Karpas-422 (cell line): ENCODE data around the gene ABLIM1. TPM values are rescaled to one million over a fixed set of nuclear protein-coding genes. Genes with fewer than 3 reads are reported as not detected.

Experiments
- DNase-seq: peaks from one replicate; pipeline ENCODE4 v3.0.0-alpha.2; 2015
- H2AFZ ChIP-seq: fragments of 200-600 bp; sonication (generic); 2 replicates; pipeline ENCODE4 v1.6.1; 2014; ENCODE audit warnings: antibody characterized with exemption, low read length, mixed read lengths
- H3K27ac ChIP-seq: fragments of 200-600 bp; sonication (generic); 2 replicates; pipeline ENCODE4 v1.5.1; 2014; ENCODE audit warnings: mild to moderate bottlenecking, low read length, moderate library complexity
- H3K27me3 ChIP-seq: fragments of 200-600 bp; sonication (generic); 2 replicates; pipeline ENCODE4 v1.6.1; 2014; ENCODE audit warnings: low read length, mixed read lengths
- H3K36me3 ChIP-seq: fragments of 200-600 bp; sonication (generic); 2 replicates; pipeline ENCODE4 v1.6.1; 2014; ENCODE audit warnings: low read length, mixed read lengths; ENCODE audit not compliant: insufficient read depth
- H3K4me1 ChIP-seq: fragments of 200-600 bp; sonication (generic); 2 replicates; pipeline ENCODE4 v1.6.1; 2014; ENCODE audit warnings: mild to moderate bottlenecking, low read length, mixed read lengths
- H3K4me2 ChIP-seq: fragments of 200-600 bp; sonication (generic); 2 replicates; pipeline ENCODE4 v1.6.1; 2014; ENCODE audit warnings: low read length, low read depth, mild to moderate bottlenecking; ENCODE audit not compliant: poor library complexity, severe bottlenecking
- H3K4me3 ChIP-seq: fragments of 200-600 bp; sonication (generic); 2 replicates; pipeline ENCODE4 v1.5.1; 2014; ENCODE audit warnings: mild to moderate bottlenecking, antibody characterized with exemption, low read length, mixed read lengths
- H3K79me2 ChIP-seq: fragments of 200-600 bp; sonication (generic); 2 replicates; pipeline ENCODE4 v1.6.1; 2014; ENCODE audit warnings: mild to moderate bottlenecking, low read length, mixed read lengths
- H3K9ac ChIP-seq: fragments of 200-600 bp; sonication (generic); 2 replicates; pipeline ENCODE4 v1.6.0; 2014; ENCODE audit warnings: low read length
- H3K9me2 ChIP-seq: fragments of 200-600 bp; sonication (generic), shearing (Covaris generic); replicated peaks from 2 replicates; pipeline ENCODE4 v1.6.0; 2014; ENCODE audit warnings: mild to moderate bottlenecking, low read length, moderate library complexity; ENCODE audit not compliant: insufficient read depth
- H3K9me3 ChIP-seq: fragments of 300-700, 200-600 bp; sonication (generic); 2 replicates; pipeline ENCODE4 v1.6.1; 2014; ENCODE audit warnings: low read length, mixed read lengths
- H4K20me1 ChIP-seq: fragments of 200-600 bp; sonication (generic); 2 replicates; pipeline ENCODE4 v1.6.1; 2014; ENCODE audit warnings: mild to moderate bottlenecking, antibody characterized with exemption, low read length, low read depth; ENCODE audit not compliant: insufficient read depth
- total RNA-seq: library from RNA; depleted of rRNA; stranded (reverse); fragments of >200 nt; shearing (Covaris generic); gene quantifications from 2 replicates; pipeline ENCODE4 v1.2.3, GENCODE V29; 2014; ENCODE audit warnings: low replicate concordance

The ABLIM1 gene
- total RNA-seq, 1 experiment from 2014 or later = 131 TPM

GRCh38 chr10:114584419-114584818, 73.7 kb downstream of the ABLIM1 start:
- no peak overlapping the region for H3K4me2 ChIP-seq
- H3K9me3 ChIP-seq = no peaks in the 10 kb centered on the region
- no peaks in the 10 kb centered on the region for H4K20me1 ChIP-seq
- H3K27me3 ChIP-seq = no peaks in the 10 kb centered on the region
- no peak overlapping the region for H2AFZ ChIP-seq
- no peaks in the 10 kb centered on the region for H3K79me2 ChIP-seq
- no peak overlapping the region for H3K27ac ChIP-seq
- no peaks in the 10 kb centered on the region for H3K9me2 ChIP-seq
- H3K36me3 ChIP-seq = no peaks in the 10 kb centered on the region
- no peaks in the 10 kb centered on the region for H3K4me1 ChIP-seq
- no peak overlapping the region for H3K4me3 ChIP-seq
- no peak overlapping the region for H3K9ac ChIP-seq
- no peak for DNase-seq

- no peak overlapping the region for H3K4me3 ChIP-seq
- H3K9me3 ChIP-seq = no peaks in the 10 kb centered on the region
- no peak overlapping the region for H3K9ac ChIP-seq
- H3K27me3 ChIP-seq = no peaks in the 10 kb centered on the region
- H3K9me2 ChIP-seq = no peaks in the 10 kb centered on the region
- H3K79me2 ChIP-seq = no peaks in the 10 kb centered on the region
- H3K27ac ChIP-seq = no peak overlapping the region
- no peak overlapping the region for H2AFZ ChIP-seq
- H3K4me1 ChIP-seq = no peaks in the 10 kb centered on the region
- no peak for DNase-seq
- H4K20me1 ChIP-seq = no peaks in the 10 kb centered on the region
- no peak overlapping the region for H3K4me2 ChIP-seq
- H3K36me3 ChIP-seq = no peaks in the 10 kb centered on the region
Observed at GRCh38 chr10:114581071-114581470, 77.0 kb downstream of the ABLIM1 start.

- Histone ChIP-seq H3K27me3 (no peaks in the 10 kb centered on the region), H3K27ac (no peak overlapping the region), H3K36me3 (no peaks in the 10 kb centered on the region), H3K4me2 (no peak overlapping the region), H4K20me1 (no peaks in the 10 kb centered on the region), H3K9me3 (no peaks in the 10 kb centered on the region), H2AFZ (no peak overlapping the region), H3K4me1 (no peaks in the 10 kb centered on the region), H3K9ac (no peak overlapping the region), H3K9me2 (no peaks in the 10 kb centered on the region), H3K79me2 (no peaks in the 10 kb centered on the region), H3K4me3 (no peak overlapping the region)
- DNase-seq = no peak
Observed at GRCh38 chr10:114577133-114577532, 80.9 kb downstream of the ABLIM1 start.

- H3K4me1 ChIP-seq = no peaks in the 10 kb centered on the region
- H3K9ac ChIP-seq = no peak overlapping the region
- H3K79me2 ChIP-seq = no peaks in the 10 kb centered on the region
- H4K20me1 ChIP-seq = no peaks in the 10 kb centered on the region
- no peak overlapping the region for H3K4me2 ChIP-seq
- H2AFZ ChIP-seq = no peak overlapping the region
- no peak overlapping the region for H3K4me3 ChIP-seq
- H3K36me3 ChIP-seq = no peaks in the 10 kb centered on the region
- H3K9me3 ChIP-seq = no peaks in the 10 kb centered on the region
- no peaks in the 10 kb centered on the region for H3K9me2 ChIP-seq
- no peak overlapping the region for H3K27ac ChIP-seq
- no peaks in the 10 kb centered on the region for H3K27me3 ChIP-seq
- DNase-seq = no peak
Observed at GRCh38 chr10:114576716-114577115, 81.4 kb downstream of the ABLIM1 start.

GRCh38 chr10:114576132-114576487, 82.0 kb downstream of the ABLIM1 start:
- H3K4me2 ChIP-seq = no peak overlapping the region
- no peaks in the 10 kb centered on the region for H3K9me3 ChIP-seq
- no peaks in the 10 kb centered on the region for H4K20me1 ChIP-seq
- no peak for DNase-seq
- no peaks in the 10 kb centered on the region for H3K36me3 ChIP-seq
- H3K4me3 ChIP-seq = no peak overlapping the region
- H2AFZ ChIP-seq = no peak overlapping the region
- no peak overlapping the region for H3K9ac ChIP-seq
- no peaks in the 10 kb centered on the region for H3K9me2 ChIP-seq
- no peaks in the 10 kb centered on the region for H3K27me3 ChIP-seq
- H3K79me2 ChIP-seq = no peaks in the 10 kb centered on the region
- no peaks in the 10 kb centered on the region for H3K4me1 ChIP-seq
- H3K27ac ChIP-seq = no peak overlapping the region

- H3K36me3 ChIP-seq = no peaks in the 10 kb centered on the region
- H3K9ac ChIP-seq = no peak overlapping the region
- no peak overlapping the region for H3K4me2 ChIP-seq
- no peaks in the 10 kb centered on the region for H3K27me3 ChIP-seq
- H2AFZ ChIP-seq = no peak overlapping the region
- H3K27ac ChIP-seq = no peak overlapping the region
- no peaks in the 10 kb centered on the region for H3K9me3 ChIP-seq
- no peak for DNase-seq
- no peaks in the 10 kb centered on the region for H3K9me2 ChIP-seq
- H3K4me1 ChIP-seq = no peaks in the 10 kb centered on the region
- no peaks in the 10 kb centered on the region for H4K20me1 ChIP-seq
- no peaks in the 10 kb centered on the region for H3K79me2 ChIP-seq
- no peak overlapping the region for H3K4me3 ChIP-seq
Observed at GRCh38 chr10:114575417-114576131, 82.5 kb downstream of the ABLIM1 start.

GRCh38 chr10:114573330-114574045, 84.6 kb downstream of the ABLIM1 start:
- H3K4me3 ChIP-seq = no peak overlapping the region
- no peaks in the 10 kb centered on the region for H3K36me3 ChIP-seq

GRCh38 chr10:114571316-114571999, 86.6 kb downstream of the ABLIM1 start:
- Histone ChIP-seq H3K9ac (no peak overlapping the region), H3K4me3 (no peak overlapping the region), H3K4me2 (no peak overlapping the region), H3K27ac (no peak overlapping the region), H3K9me2 (no peaks in the 10 kb centered on the region), H3K9me3 (no peaks in the 10 kb centered on the region), H3K27me3 (no peaks in the 10 kb centered on the region), H4K20me1 (no peaks in the 10 kb centered on the region), H2AFZ (no peak overlapping the region), H3K79me2 (no peaks in the 10 kb centered on the region), H3K36me3 (no peaks in the 10 kb centered on the region), H3K4me1 (no peaks in the 10 kb centered on the region)
- DNase-seq = no peak

More at GRCh38 chr10:114573330-114574045, 84.6 kb downstream of the ABLIM1 start:
- no peaks in the 10 kb centered on the region for H3K9me2 ChIP-seq
- H2AFZ ChIP-seq = no peak overlapping the region
- H3K27ac ChIP-seq = no peak overlapping the region
- H3K9me3 ChIP-seq = no peaks in the 10 kb centered on the region
- H4K20me1 ChIP-seq = no peaks in the 10 kb centered on the region
- no peaks in the 10 kb centered on the region for H3K4me1 ChIP-seq
- no peaks in the 10 kb centered on the region for H3K27me3 ChIP-seq
- H3K9ac ChIP-seq = no peak overlapping the region
- DNase-seq = no peak
- H3K4me2 ChIP-seq = no peak overlapping the region
- H3K79me2 ChIP-seq = no peaks in the 10 kb centered on the region
